ENCODE data around the gene LEKR1.
"Not testable (repeated sequence)": the region's sequence is repeated elsewhere in the genome, so short reads cannot be mapped to it uniquely, and the experiment has no call there.

LEKR1 gene

DNA sequence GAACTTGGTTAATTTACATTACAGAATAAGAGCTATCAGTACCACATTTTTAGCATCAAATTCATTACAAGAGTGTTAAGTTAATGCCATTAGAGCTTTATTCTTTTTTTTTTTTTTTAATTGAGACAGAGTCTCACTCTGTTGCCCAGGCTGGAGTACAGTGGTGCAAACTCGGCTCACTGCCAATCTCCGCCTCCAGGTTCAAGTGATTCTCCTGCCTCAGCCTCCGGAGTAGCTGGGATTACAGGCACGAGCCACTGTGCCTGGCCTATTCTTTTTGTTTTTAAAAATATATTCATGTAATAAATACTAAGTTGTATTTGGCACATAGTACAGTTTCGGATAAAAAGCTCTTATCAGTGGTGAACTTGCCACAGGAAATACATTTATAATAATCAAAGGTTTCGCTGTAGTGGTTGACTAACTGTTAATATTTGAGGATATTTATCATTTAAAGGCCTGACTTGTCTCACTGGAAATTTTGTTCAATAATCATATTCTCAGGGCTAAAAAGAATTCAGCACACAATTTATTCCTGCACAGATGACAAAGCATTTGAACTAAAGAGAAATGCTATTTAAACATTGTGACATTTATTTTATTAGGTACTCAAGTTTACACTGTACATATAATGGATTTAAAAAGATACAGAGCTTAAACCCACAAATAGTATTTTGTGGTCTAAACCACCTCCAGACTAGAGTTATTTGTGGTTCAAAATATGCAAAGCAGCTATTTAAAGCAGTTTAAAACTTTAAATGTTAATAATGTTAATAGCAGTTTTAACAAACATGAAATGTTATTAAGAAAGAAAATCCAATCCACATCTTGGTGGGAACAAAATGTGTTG, 6.1 kb upstream of the LEKR1 start:
- ChIA-PET POLR2A (interaction anchor here (0.6 to 1.1 kb wide), 2 partner anchors 138 to 893 kb away, joined by 3 read pairs; no protein-coding TSS in a partner anchor), CTCF (interaction anchor here (1.0 to 2.1 kb wide), 7 partner anchors 10 to 317 kb away, joined by 3 to 13 read pairs (median 5); partner anchors contain the start of gene TIPARP)
- TF ChIP-seq, protein P1, sequence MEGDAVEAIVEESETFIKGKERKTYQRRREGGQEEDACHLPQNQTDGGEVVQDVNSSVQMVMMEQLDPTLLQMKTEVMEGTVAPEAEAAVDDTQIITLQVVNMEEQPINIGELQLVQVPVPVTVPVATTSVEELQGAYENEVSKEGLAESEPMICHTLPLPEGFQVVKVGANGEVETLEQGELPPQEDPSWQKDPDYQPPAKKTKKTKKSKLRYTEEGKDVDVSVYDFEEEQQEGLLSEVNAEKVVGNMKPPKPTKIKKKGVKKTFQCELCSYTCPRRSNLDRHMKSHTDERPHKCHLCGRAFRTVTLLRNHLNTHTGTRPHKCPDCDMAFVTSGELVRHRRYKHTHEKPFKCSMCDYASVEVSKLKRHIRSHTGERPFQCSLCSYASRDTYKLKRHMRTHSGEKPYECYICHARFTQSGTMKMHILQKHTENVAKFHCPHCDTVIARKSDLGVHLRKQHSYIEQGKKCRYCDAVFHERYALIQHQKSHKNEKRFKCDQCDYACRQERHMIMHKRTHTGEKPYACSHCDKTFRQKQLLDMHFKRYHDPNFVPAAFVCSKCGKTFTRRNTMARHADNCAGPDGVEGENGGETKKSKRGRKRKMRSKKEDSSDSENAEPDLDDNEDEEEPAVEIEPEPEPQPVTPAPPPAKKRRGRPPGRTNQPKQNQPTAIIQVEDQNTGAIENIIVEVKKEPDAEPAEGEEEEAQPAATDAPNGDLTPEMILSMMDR (IDR thresholded peaks at IDR 0.05; ENCODE audit: control extremely low read depth, extremely low read depth, low read depth, missing control alignments), result no peak
- DNase-seq (ENCODE audit: extremely low spot score), result no peak

DNA sequence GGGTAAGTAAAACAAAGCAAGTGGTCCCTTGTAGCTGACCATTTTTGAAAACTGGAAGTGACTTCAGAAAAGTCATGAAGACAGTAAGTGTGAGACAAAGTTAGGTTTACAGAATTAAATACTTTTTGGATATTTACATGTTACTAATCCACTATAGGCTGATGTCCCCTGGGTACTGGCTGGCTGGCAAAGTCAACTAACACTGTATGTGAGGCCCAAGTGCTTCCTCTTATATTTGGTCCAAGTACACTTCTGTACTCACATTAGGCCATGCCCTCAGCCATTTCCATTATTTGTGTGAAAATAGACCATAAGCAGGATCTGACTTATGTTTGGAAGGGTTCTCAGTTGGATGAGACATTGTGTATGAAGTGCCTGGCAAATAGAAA, 5.5 kb upstream of the LEKR1 start:
- DNase-seq (ENCODE audit: extremely low spot score), result peak; percentile 20
- TF ChIP-seq, protein P1 (IDR thresholded peaks at IDR 0.05; ENCODE audit: control extremely low read depth, extremely low read depth, low read depth, missing control alignments), result no peak
- ChIA-PET POLR2A (interaction anchor here (0.6 to 1.1 kb wide), 2 partner anchors 138 to 894 kb away, joined by 3 read pairs; no protein-coding TSS in a partner anchor), CTCF (interaction anchor here (1.0 to 2.1 kb wide), 8 partner anchors 9 to 317 kb away, joined by 3 to 13 read pairs (median 4); partner anchors contain the start of gene TIPARP)

- POLR2A ChIA-PET; DNase-seq (ENCODE audit: extremely low spot score): not testable (repeated sequence)
- CTCF ChIA-PET, result interaction anchor here (0.8 to 1.8 kb wide), 5 partner anchors 19 to 315 kb away, joined by 3 to 4 read pairs (median 3); partner anchors contain the start of gene TIPARP
These were observed 3.4 kb upstream of the LEKR1 start for GRCh38 chr3:156822626-156823260.

GRCh38 chr3:156825795-156826143, 384 bp upstream of the LEKR1 start:
- CTCF ChIA-PET, result interaction anchor here (1.0 kb wide), 1 partner anchor 16 kb away, joined by 3 read pairs; no protein-coding TSS in a partner anchor
- TF ChIP-seq, protein P1 (IDR thresholded peaks at IDR 0.05; ENCODE audit: control extremely low read depth, extremely low read depth, low read depth, missing control alignments), result no peak
- peak; percentile 19 for DNase-seq (ENCODE audit: extremely low spot score)
- POLR2A ChIA-PET, result no interaction called here

DNA sequence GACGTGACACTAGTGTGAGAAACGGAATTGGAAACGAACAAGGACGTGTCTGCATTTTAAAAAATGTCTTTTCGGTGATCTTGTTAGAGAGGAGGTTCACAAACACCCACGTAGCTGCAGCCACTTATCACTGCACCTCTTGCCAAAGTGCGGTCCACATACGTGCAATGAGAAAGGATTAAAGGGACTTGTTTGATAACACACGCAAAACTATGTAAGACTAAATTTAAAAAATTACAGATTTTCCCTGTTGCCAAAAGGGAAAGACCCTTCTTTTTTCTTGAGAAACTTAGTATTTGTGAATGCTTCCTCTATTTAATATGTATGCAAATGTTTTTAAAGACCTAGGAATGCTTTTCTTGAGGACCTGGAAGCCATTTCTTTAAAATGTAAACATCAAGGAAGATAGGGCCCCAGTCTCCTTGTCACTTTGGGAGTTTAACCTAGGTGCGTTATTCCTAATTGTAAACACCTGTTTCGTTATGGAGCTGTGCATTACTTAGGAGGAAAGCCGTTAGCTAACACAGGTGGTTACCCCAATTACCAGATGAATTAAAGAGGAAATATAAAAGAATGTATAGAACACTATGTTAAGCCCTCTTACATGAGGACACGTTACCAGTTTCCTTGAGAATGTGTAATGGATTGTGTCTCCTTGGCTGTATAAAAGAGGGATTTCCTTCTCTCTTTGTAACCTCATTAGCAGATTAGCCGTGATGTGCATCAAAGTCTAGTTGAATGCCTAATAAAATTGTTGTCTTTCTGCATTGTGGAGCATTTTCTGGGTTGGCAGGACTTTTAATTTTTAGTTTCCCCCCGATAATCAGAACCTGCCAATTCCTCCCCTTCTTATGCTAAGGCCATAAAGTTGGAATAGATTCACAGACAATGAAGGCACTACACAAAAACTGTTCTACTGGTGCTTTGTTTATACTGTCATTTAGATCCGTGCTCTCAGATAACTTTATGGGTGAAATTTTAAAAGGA, 1.0 kb downstream of the LEKR1 start:
- ChIA-PET CTCF (interaction anchor here (1.0 to 1.1 kb wide), 2 partner anchors 14 to 255 kb away, joined by 3 read pairs; no protein-coding TSS in a partner anchor), POLR2A (no interaction called here)
- TF ChIP-seq, protein P1 (IDR thresholded peaks at IDR 0.05; ENCODE audit: control extremely low read depth, extremely low read depth, low read depth, missing control alignments), result no peak
- DNase-seq (ENCODE audit: extremely low spot score), result peak; percentile 41

- CTCF ChIA-PET, result interaction anchor here (0.8 to 1.4 kb wide), 2 partner anchors 10 to 13 kb away, joined by 3 read pairs; no protein-coding TSS in a partner anchor
- POLR2A ChIA-PET, result no interaction called here
- DNase-seq (ENCODE audit: extremely low spot score), result no peak
- TF ChIP-seq, protein P1 (IDR thresholded peaks at IDR 0.05; ENCODE audit: control extremely low read depth, extremely low read depth, low read depth, missing control alignments), result no peak
These were observed 4.9 kb downstream of the LEKR1 start for GRCh38 chr3:156831006-156831405.
